ENCODE measurements around the gene NFATC1. TPM values are rescaled to one million over a fixed set of nuclear protein-coding genes. Genes with fewer than 3 reads are reported as not detected.

NFATC1 gene
- polyA plus RNA-seq, 1 experiment = 0.73 TPM

DNA sequence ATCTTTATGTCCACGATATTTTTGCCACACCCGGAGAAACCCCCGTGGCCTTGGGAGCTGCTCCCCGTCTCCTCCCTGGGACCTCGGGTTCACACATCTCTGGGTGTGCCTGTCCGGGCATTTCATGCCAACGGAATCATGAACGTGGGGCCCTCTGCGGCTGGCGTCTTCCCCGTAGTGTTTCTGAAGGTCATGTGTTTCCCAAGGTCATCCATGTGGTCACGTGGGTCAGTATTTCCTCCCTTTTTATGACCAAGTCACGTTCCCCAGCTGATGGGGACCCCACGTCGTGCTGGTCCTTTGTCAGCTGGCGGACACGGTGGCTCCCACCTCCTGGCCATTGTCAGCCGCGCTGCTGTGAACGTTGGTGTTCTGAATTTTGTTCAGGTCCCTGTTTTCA, 135.7 kb downstream of the NFATC1 start:
- CTCF ChIA-PET = interaction anchor here (5.4 kb wide), 1 partner anchor 150 kb away, joined by 68 read pairs; no protein-coding TSS in a partner anchor

DNA sequence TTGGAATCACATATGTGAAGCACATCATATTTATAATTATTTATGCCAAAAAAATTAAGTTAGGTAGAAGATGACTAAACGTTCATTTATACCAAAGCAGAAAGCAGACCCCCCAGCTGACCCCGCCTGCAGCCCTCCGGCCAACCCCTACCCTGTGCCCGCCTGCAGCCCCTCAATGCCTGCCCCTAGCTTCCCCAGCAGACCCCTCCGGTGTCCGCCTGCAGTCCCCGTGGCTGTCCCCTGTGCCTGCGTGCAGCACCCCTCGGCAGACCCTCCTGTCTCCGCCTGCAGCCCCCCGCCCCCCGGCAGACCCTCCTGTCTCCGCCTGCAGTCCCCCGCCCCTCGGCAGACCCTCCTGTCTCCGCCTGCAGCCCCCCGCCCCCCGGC, 136.2 kb downstream of the NFATC1 start:
- Histone ChIP-seq H3K27me3 (ENCODE audit: control insufficient read depth, insufficient read depth, low read length) (peaks cover 54% of the 10 kb centered on the region), H3K27ac (ENCODE audit: low read depth, low read length) (no peak overlapping the region), H3K9me3 (ENCODE audit: control insufficient read depth, insufficient read depth, low read length) (no peaks in the 10 kb centered on the region; the same call in 1 of the 2 replicates), H3K4me3 (ENCODE audit: low read depth, low read length) (no peak overlapping the region)
- ChIA-PET CTCF (interaction anchor here (5.4 kb wide), 1 partner anchor 151 kb away, joined by 68 read pairs; no protein-coding TSS in a partner anchor), POLR2A (no interaction called here)
- TF ChIP-seq, protein P1, sequence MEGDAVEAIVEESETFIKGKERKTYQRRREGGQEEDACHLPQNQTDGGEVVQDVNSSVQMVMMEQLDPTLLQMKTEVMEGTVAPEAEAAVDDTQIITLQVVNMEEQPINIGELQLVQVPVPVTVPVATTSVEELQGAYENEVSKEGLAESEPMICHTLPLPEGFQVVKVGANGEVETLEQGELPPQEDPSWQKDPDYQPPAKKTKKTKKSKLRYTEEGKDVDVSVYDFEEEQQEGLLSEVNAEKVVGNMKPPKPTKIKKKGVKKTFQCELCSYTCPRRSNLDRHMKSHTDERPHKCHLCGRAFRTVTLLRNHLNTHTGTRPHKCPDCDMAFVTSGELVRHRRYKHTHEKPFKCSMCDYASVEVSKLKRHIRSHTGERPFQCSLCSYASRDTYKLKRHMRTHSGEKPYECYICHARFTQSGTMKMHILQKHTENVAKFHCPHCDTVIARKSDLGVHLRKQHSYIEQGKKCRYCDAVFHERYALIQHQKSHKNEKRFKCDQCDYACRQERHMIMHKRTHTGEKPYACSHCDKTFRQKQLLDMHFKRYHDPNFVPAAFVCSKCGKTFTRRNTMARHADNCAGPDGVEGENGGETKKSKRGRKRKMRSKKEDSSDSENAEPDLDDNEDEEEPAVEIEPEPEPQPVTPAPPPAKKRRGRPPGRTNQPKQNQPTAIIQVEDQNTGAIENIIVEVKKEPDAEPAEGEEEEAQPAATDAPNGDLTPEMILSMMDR (IDR thresholded peaks at IDR 0.05; ENCODE audit: low read depth, low read length) = no peak
- no peak for DNase-seq (ENCODE audit: low read depth, low spot score)

More for the DNA sequence above, 135.7 kb downstream of the NFATC1 start:
- peaks cover 54% of the 10 kb centered on the region for H3K27me3 ChIP-seq (ENCODE audit: control insufficient read depth, insufficient read depth, low read length)
- POLR2A ChIA-PET = no interaction called here
- no peaks in the 10 kb centered on the region; the same call in 1 of the 2 replicates for H3K9me3 ChIP-seq (ENCODE audit: control insufficient read depth, insufficient read depth, low read length)
- H3K4me3 ChIP-seq (ENCODE audit: low read depth, low read length) = no peak overlapping the region
- no peak for DNase-seq (ENCODE audit: low read depth, low spot score)
- TF ChIP-seq, protein P1 (IDR thresholded peaks at IDR 0.05; ENCODE audit: low read depth, low read length) = no peak
- no peak overlapping the region for H3K27ac ChIP-seq (ENCODE audit: low read depth, low read length)

DNA sequence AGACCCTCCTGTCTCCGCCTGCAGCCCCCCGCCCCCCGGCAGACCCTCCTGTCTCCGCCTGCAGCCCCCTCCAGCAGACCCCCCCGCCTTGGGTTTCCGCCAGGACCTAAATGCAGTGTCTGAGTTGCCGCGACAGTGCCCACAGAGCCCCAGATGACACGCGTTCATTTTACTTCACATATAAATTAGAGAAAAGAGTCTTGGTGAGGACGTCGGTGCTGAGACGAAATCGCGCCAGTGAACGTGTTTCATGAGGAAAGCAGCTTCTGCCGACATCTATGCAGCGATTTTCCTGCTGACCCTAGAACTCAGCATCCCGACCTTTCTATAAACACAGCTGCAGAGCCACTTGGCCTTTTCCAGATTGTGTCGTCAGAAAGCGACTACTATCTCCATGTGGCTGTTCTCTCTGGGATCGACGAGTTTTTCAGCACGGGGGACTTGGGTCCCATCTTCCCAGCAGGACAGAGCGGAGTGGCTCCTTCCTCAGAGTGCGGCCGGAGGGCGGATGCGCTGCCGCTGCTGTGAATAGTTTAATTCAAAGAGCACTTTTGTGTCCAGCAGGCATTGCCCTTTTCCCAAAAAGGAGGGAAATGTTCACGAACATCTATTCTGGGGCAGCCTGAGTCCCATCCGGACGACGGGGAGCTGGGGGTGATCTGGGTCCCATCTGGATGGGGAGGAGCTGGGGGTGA, 136.7 kb downstream of the NFATC1 start:
- Histone ChIP-seq H3K27ac (ENCODE audit: low read depth, low read length) (no peak overlapping the region), H3K27me3 (ENCODE audit: control insufficient read depth, insufficient read depth, low read length) (peaks cover 51% of the 10 kb centered on the region), H3K9me3 (ENCODE audit: control insufficient read depth, insufficient read depth, low read length) (no peaks in the 10 kb centered on the region; the same call in 1 of the 2 replicates), H3K4me3 (ENCODE audit: low read depth, low read length) (no peak overlapping the region)
- CTCF ChIA-PET = interaction anchor here (1.0 kb wide), 1 partner anchor 152 kb away, joined by 3 read pairs; no protein-coding TSS in a partner anchor
- no peak for DNase-seq (ENCODE audit: low read depth, low spot score)
- POLR2A ChIA-PET = no interaction called here
- TF ChIP-seq, protein P1 (IDR thresholded peaks at IDR 0.05; ENCODE audit: low read depth, low read length) = no peak

DNA sequence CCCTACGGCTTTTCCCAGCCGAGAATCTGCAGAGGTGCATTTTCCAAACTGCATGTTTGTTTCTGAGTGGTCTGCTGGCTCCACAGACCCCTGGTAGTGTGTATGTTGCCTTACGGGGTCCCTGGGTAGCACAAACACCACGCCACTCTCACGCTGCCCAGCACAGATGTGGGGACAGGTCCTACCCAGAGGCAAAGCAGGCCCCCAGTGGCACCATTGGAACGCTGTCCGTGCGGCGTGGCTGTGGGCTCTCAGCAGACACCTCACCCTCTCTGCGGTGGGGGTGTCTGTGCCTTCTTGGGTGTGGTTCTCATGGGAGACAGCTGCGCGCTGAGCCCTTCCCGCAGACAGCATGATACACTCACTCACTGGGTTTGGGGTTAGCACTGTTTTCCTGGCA, 137.4 kb downstream of the NFATC1 start:
- TF ChIP-seq, protein P1 (IDR thresholded peaks at IDR 0.05; ENCODE audit: low read depth, low read length) = no peak
- H3K4me3 ChIP-seq (ENCODE audit: low read depth, low read length) = no peak overlapping the region
- no peak for DNase-seq (ENCODE audit: low read depth, low spot score)
- H3K9me3 ChIP-seq (ENCODE audit: control insufficient read depth, insufficient read depth, low read length) = peaks cover 4% of the 10 kb centered on the region
- CTCF ChIA-PET = interaction anchor here (1.0 kb wide), 1 partner anchor 153 kb away, joined by 3 read pairs; no protein-coding TSS in a partner anchor
- H3K27ac ChIP-seq (ENCODE audit: low read depth, low read length) = no peak overlapping the region
- POLR2A ChIA-PET = no interaction called here
- H3K27me3 ChIP-seq (ENCODE audit: control insufficient read depth, insufficient read depth, low read length) = peaks cover 55% of the 10 kb centered on the region

DNA sequence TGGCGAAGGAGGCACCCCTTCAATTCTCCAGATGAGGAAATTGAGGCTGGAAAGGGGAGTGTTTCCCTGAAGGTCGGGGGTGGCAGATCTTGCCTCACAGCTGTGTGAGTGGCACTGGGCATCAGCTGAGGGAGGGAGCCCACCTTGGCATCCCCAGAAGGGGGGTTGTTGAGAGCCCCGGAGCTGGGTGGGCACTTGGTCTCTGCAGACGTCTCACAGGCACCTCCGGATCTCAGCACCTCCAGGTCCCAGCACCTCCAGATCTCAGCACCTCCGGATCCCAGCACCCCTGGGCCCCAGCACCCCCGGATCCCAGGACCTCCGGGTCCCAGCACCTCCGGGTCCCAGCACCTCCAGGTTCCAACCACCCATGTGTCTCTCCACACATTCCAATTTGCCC, 137.9 kb downstream of the NFATC1 start:
- TF ChIP-seq, protein P1 (IDR thresholded peaks at IDR 0.05; ENCODE audit: low read depth, low read length) = no peak
- CTCF ChIA-PET = no interaction called here
- no peak for DNase-seq (ENCODE audit: low read depth, low spot score)
- H3K27ac ChIP-seq (ENCODE audit: low read depth, low read length) = no peak overlapping the region
- POLR2A ChIA-PET = no interaction called here
- H3K4me3 ChIP-seq (ENCODE audit: low read depth, low read length) = no peak overlapping the region
- H3K27me3 ChIP-seq (ENCODE audit: control insufficient read depth, insufficient read depth, low read length) = peaks cover 53% of the 10 kb centered on the region
- H3K9me3 ChIP-seq (ENCODE audit: control insufficient read depth, insufficient read depth, low read length) = peaks cover 6% of the 10 kb centered on the region
